ENCODE measurements around the gene SREBF2. TPM values are rescaled to one million over a fixed set of nuclear protein-coding genes. Genes with fewer than 3 reads are reported as not detected.

SREBF2 gene
- total RNA-seq, 4 donors from 2014 or later, result 10.2 to 61.0 (median 29.0) TPM

DNA sequence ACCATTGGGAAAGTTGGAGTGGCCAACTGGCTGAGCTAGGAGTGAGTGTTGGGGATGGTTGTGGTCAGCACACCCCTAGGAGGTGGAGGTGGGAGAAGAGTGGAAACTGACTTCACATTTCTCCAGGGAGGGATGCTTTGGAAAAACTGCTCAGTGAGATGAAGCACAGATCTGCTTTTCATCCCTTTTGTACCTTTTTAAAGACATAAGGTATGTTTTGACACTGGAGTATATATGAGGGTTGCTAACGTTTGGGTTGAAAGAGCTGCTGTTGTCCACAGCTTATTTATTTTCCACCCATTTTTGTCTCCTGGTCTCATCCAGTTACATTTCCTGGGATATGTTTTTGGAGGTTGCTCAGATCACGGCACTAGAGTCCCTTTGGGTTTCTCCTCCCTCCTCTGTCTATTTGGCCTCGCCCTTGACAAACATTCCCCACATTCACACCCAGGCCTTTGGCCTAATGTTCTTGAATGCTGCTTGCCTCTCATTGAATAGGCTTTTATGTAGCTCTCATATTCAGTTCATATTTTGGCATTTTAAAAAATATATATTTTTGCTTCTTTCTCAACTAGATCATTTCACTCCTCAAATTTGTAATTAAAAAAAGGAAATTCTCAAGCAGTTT is 8.3 kb downstream of the SREBF2 start:
- Histone ChIP-seq H3K36me3 (no peaks in the 10 kb centered on the region), H3K27ac (no peak overlapping the region), H3K9me3 (no peaks in the 10 kb centered on the region), H3K4me3 (no peak overlapping the region), H3K4me1 (no peaks in the 10 kb centered on the region), H3K27me3 (no peaks in the 10 kb centered on the region)
- no peak for DNase-seq
- no peak for TF ChIP-seq POLR2A (IDR thresholded peaks at IDR 0.05)
- TF ChIP-seq, protein P1, sequence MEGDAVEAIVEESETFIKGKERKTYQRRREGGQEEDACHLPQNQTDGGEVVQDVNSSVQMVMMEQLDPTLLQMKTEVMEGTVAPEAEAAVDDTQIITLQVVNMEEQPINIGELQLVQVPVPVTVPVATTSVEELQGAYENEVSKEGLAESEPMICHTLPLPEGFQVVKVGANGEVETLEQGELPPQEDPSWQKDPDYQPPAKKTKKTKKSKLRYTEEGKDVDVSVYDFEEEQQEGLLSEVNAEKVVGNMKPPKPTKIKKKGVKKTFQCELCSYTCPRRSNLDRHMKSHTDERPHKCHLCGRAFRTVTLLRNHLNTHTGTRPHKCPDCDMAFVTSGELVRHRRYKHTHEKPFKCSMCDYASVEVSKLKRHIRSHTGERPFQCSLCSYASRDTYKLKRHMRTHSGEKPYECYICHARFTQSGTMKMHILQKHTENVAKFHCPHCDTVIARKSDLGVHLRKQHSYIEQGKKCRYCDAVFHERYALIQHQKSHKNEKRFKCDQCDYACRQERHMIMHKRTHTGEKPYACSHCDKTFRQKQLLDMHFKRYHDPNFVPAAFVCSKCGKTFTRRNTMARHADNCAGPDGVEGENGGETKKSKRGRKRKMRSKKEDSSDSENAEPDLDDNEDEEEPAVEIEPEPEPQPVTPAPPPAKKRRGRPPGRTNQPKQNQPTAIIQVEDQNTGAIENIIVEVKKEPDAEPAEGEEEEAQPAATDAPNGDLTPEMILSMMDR (IDR thresholded peaks at IDR 0.05), result no peak
- intact Hi-C loops (cut with DNase I; ENCODE audit: low total_unique reads), result no loop called here

DNA sequence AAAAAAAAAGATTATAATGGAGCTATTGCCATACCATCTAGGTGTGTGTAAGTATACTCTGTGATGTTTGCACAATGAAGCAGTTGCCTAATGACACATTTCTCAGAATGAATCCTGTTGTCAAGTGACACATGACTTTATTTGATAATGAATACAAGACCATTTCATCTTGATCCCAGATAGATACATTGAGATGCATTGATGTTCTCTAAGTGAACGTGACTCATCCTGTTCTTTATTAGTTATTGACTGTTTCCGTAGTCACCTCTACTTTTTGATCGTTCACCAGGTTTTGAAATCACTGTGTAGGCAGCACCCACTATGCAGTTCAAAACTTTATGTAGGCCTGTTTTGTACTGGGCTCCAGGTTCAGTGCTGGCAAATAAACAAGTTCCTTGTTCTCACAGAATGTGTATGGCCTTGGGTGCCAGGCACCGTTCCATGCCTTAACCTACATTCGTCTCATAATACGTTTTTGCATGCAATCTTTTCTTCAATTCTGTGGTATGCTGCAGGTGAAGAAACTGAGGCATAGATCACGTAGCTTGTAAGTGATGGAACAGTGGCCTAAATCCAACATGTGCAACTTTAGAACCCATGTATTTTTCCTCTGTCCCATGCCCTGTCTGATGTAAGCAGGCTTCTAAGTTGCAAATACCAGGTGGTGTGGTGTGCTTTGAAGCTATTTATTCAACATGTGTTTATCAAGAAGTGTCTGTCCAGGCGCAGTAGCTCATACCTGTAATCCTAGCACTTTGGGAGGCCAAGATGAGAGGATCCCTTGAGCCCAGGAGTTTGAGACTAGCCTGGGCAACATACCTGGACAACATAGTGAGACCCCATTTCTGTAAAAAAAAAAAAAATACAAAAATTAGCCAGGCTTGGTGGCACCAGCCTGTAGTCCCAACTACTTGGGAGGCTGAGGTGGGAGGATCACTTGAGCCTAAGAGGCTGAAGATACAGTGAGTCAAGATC is 10.4 kb downstream of the SREBF2 start:
- H3K36me3 ChIP-seq, result no peaks in the 10 kb centered on the region
- no peaks in the 10 kb centered on the region for H3K27me3 ChIP-seq
- H3K4me1 ChIP-seq, result no peaks in the 10 kb centered on the region
- no peaks in the 10 kb centered on the region for H3K9me3 ChIP-seq
- TF ChIP-seq POLR2A (IDR thresholded peaks at IDR 0.05), result no peak
- TF ChIP-seq, protein P1 (IDR thresholded peaks at IDR 0.05), result no peak
- no peak overlapping the region for H3K27ac ChIP-seq
- intact Hi-C loops (cut with DNase I; ENCODE audit: low total_unique reads), result no loop called here
- H3K4me3 ChIP-seq, result no peak overlapping the region
- DNase-seq, result no peak

DNA sequence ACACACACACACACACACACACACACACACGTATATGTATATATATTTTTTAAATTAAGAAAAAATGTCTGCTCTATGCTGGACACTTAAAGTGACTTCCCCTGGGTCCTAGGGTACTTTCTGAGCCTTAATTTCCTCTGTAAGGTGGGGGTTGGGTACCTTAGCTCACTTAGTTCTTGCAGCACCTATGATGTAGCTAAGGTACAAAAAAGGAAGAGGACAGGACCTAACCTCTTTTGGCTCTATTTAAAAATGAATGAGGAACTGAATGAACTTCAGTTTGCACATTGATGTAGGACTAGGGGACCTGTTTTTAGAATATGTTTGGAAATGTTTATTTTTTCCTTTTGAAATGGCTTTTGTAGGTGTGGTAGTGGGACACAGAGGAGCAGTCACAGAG is 11.1 kb downstream of the SREBF2 start:
- Histone ChIP-seq H3K4me1 (no peaks in the 10 kb centered on the region), H3K4me3 (no peak overlapping the region), H3K27me3 (no peaks in the 10 kb centered on the region), H3K27ac (no peak overlapping the region), H3K36me3 (no peaks in the 10 kb centered on the region), H3K9me3 (no peaks in the 10 kb centered on the region)
- no peak for TF ChIP-seq POLR2A (IDR thresholded peaks at IDR 0.05)
- DNase-seq, result no peak
- intact Hi-C loops (cut with DNase I; ENCODE audit: low total_unique reads), result no loop called here

DNA sequence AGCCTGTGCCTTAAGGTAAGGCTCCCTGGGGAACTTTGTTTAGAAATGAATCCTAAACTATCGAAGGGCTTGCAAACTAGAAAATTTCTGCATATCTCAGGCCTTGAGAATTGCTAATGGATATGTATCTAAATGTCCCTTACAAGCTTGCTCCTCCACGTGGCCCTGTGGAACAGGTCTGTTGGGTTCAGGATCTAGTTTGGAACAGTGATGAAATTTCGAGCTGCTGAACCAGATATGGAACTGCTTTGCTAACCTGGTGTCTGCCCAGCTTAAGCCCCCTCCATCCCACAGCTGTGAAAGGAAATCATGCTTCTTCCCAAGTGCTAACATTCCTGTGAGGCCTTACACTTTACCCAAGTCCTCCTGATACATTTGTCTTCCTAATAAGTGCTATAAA is 11.6 kb downstream of the SREBF2 start:
- no peaks in the 10 kb centered on the region for H3K27me3 ChIP-seq
- no peak overlapping the region for H3K4me3 ChIP-seq
- H3K36me3 ChIP-seq, result no peaks in the 10 kb centered on the region
- H3K4me1 ChIP-seq, result no peaks in the 10 kb centered on the region
- no peaks in the 10 kb centered on the region for H3K9me3 ChIP-seq
- H3K27ac ChIP-seq, result no peak overlapping the region
- intact Hi-C loops (cut with DNase I; ENCODE audit: low total_unique reads), result no loop called here
- DNase-seq, result no peak
- no peak for TF ChIP-seq POLR2A (IDR thresholded peaks at IDR 0.05)
- TF ChIP-seq, protein P1 (IDR thresholded peaks at IDR 0.05), result no peak

DNA sequence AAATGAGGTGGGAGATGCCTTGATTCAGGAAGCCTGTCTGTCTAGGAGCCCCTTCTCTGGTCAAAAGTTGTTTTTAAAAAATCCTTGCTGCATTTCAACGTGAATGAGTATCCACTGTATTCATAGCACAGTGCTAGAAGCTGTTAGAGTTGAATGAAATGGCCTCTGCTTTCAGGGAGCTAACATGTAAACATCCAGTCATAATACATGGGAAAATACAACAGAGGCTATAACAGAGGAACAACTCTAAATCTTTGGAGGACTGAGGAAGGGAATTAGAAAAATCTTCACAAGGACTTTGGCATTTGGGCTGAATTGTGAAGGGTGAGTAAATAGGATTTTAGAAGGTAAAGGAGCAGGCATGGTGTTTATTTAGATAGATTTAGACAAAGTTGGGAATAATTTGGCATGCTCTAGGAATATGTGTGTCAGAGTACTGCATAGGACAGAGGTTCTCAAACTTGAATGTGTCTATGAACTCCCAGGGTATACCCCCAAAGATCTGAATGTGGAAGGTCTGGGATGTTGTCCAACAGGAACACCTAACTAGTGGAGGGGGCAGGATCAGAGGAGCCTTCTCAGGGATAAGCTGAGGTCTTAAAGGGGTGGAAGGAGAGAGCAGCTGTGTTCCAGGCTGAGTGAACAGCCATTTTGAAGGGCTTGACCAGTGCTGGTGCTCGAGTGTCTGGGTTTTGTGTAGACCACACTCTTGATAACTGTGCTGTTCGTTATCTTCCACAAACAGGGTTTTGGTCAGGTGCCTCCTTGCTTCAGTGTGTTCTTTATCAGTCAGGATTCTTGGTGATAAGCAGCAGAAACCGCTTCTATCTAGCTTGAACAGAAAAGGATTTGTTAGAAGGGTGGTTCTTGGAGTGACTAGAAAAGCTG is 12.7 kb downstream of the SREBF2 start:
- no peak for DNase-seq
- H3K4me3 ChIP-seq, result no peak overlapping the region
- TF ChIP-seq, protein P1 (IDR thresholded peaks at IDR 0.05), result no peak
- TF ChIP-seq POLR2A (IDR thresholded peaks at IDR 0.05), result no peak
- H3K27me3 ChIP-seq, result no peaks in the 10 kb centered on the region
- no peaks in the 10 kb centered on the region for H3K4me1 ChIP-seq
- no peaks in the 10 kb centered on the region for H3K36me3 ChIP-seq
- H3K27ac ChIP-seq, result no peak overlapping the region
- no peaks in the 10 kb centered on the region for H3K9me3 ChIP-seq
- intact Hi-C loops (cut with DNase I; ENCODE audit: low total_unique reads), result no loop called here

All from uterus (tissue), 4 donors.